ENCODE data around the gene SIGLEC7.

- TF ChIP-seq POLR2A (IDR thresholded peaks at IDR 0.05) (no peak), POLR2AphosphoS5 (IDR thresholded peaks at IDR 0.05) (no peak), EP300 (IDR thresholded peaks at IDR 0.05) (no peak), CTCF (IDR thresholded peaks at IDR 0.05) (no peak)
Observed at GRCh38 chr19:51135004-51135403, 7.1 kb upstream of the SIGLEC7 start.

Data from suprapubic skin (tissue), 4 donors.